ENCODE measurements around the gene TICAM2.
A peak's percentile ranks its signal among the peaks of the same experiment; 100 is the strongest.
"Not testable (repeated sequence)": the region's sequence is repeated elsewhere in the genome, so short reads cannot be mapped to it uniquely, and the experiment has no call there.

The TICAM2 gene

GRCh38 chr5:115601701-115602590 is at the start of gene TICAM2:
Gene TICAM2 (minus strand): TSS chr5:115602479. CDS start chr5:115581256, 21,223 bp downstream.
- DNase-seq = no peak

- no peak for DNase-seq
Observed at GRCh38 chr5:115649541-115649940, 47.3 kb upstream of the TICAM2 start.

- no peak for DNase-seq
Observed at GRCh38 chr5:115648056-115648455, 45.8 kb upstream of the TICAM2 start.

GRCh38 chr5:115645386-115645785 is 43.1 kb upstream of the TICAM2 start:
- DNase-seq = not testable (repeated sequence)

- DNase-seq = no peak
Observed at GRCh38 chr5:115644046-115644445, 41.8 kb upstream of the TICAM2 start.

GRCh38 chr5:115641948-115642347 is 39.7 kb upstream of the TICAM2 start:
- DNase-seq = no peak

- DNase-seq = no peak
Observed at GRCh38 chr5:115640274-115640673, 38.0 kb upstream of the TICAM2 start.

- DNase-seq = no peak
Observed at GRCh38 chr5:115639377-115639776, 37.1 kb upstream of the TICAM2 start.

GRCh38 chr5:115637507-115637906 is 35.2 kb upstream of the TICAM2 start:
- DNase-seq = no peak

GRCh38 chr5:115636008-115636407 is 33.7 kb upstream of the TICAM2 start:
- no peak for DNase-seq

GRCh38 chr5:115634343-115635132 is 32.3 kb upstream of the TICAM2 start:
- DNase-seq = peak; percentile 64

- no peak for DNase-seq
Observed at GRCh38 chr5:115629903-115630302, 27.6 kb upstream of the TICAM2 start.

- DNase-seq = no peak
Observed at GRCh38 chr5:115627295-115627865, 25.1 kb upstream of the TICAM2 start.

- DNase-seq = no peak
Observed at GRCh38 chr5:115626445-115626823, 24.2 kb upstream of the TICAM2 start.

GRCh38 chr5:115625579-115626444 is 23.5 kb upstream of the TICAM2 start, which contains the start of gene TMED7:
Gene TMED7 (minus strand): TSS chr5:115626036. CDS start chr5:115625792, 244 bp downstream.
- peak; percentile 95 for DNase-seq

- DNase-seq = no peak
Observed at GRCh38 chr5:115624994-115625393, 22.7 kb upstream of the TICAM2 start.

GRCh38 chr5:115623658-115624057 is 21.4 kb upstream of the TICAM2 start:
- DNase-seq = no peak

GRCh38 chr5:115621365-115621900 is 19.2 kb upstream of the TICAM2 start:
- DNase-seq = no peak

- DNase-seq = no peak
Observed at GRCh38 chr5:115616892-115617291, 14.6 kb upstream of the TICAM2 start.

- no peak for DNase-seq
Observed at GRCh38 chr5:115616472-115616871, 14.2 kb upstream of the TICAM2 start.

- DNase-seq = no peak
Observed at GRCh38 chr5:115611873-115612272, 9.6 kb upstream of the TICAM2 start.

GRCh38 chr5:115607935-115608334 is 5.7 kb upstream of the TICAM2 start:
- DNase-seq = no peak
